Liver (tissue), 3 donors: ENCODE measurements around the gene RNU5D-1.

Experiments used
- RAD21 ChIP-seq, 2 donors: IDR thresholded peaks; 2 replicates each; pipeline ENCODE4 v1.6.1; 2016; ENCODE audit warnings: antibody characterized with exemption in 2 of 2, mild to moderate bottlenecking in 2 of 2
- SP1 ChIP-seq: IDR thresholded peaks from 2 replicates; pipeline ENCODE4 v1.6.1; 2018; ENCODE audit warnings: antibody characterized with exemption, mild to moderate bottlenecking
- TAF1 ChIP-seq: conservative IDR thresholded peaks from 2 replicates; pipeline ENCODE4 v1.6.1; 2016; ENCODE audit warnings: antibody characterized with exemption, mild to moderate bottlenecking
- YY1 ChIP-seq: IDR thresholded peaks from 2 replicates; pipeline ENCODE4 v1.6.1; 2016; ENCODE audit warnings: antibody characterized with exemption, mild to moderate bottlenecking
- TF ChIP-seq, protein P1 (sequence below): fragments of 150-350 bp; IDR thresholded peaks from 2 replicates; pipeline ENCODE4 v1.5.1; 2017; ENCODE audit warnings: improper control_type of control experiment, low read depth, low read length; ENCODE audit not compliant: missing input control
- TF ChIP-seq, protein P2 (sequence below): IDR thresholded peaks from 2 replicates; pipeline ENCODE4 v1.6.1; 2016; ENCODE audit warnings: antibody characterized with exemption
- TF ChIP-seq, protein P3 (sequence below): IDR thresholded peaks from 2 replicates; pipeline ENCODE4 v1.6.1; 2016; ENCODE audit warnings: antibody characterized with exemption, mild to moderate bottlenecking
- TF ChIP-seq, protein P4 (sequence below): IDR thresholded peaks from 2 replicates; pipeline ENCODE4 v1.6.1; 2016; ENCODE audit warnings: antibody characterized with exemption
- TF ChIP-seq, protein P5 (sequence below): IDR thresholded peaks from 2 replicates; pipeline ENCODE4 v1.6.1; 2016; ENCODE audit warnings: antibody characterized with exemption
- donor health status: healthy.
- donor health status: healthy.

DNA sequence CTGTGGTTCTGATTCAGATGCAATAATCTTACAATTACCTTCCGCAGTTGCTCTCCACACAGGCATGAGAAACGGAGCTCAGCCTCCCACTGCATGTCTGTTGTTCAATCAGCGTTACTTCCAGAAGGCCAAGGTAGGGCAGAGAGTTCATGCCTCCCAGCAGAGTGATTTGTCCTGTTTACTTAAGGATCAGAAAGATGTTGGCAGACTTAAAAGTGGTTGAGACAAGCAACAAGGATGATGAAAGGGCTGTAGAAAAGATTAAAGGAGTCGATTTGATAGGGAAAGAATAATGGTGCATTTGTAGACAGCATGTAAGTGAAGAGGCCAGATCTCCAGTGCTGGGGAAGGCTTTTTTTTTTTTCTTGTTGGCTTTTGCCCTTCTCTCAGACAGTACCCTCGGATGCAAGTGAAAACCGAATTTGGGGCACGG, 29.8 kb downstream of the RNU5D-1 start:
- TF ChIP-seq, protein P1, sequence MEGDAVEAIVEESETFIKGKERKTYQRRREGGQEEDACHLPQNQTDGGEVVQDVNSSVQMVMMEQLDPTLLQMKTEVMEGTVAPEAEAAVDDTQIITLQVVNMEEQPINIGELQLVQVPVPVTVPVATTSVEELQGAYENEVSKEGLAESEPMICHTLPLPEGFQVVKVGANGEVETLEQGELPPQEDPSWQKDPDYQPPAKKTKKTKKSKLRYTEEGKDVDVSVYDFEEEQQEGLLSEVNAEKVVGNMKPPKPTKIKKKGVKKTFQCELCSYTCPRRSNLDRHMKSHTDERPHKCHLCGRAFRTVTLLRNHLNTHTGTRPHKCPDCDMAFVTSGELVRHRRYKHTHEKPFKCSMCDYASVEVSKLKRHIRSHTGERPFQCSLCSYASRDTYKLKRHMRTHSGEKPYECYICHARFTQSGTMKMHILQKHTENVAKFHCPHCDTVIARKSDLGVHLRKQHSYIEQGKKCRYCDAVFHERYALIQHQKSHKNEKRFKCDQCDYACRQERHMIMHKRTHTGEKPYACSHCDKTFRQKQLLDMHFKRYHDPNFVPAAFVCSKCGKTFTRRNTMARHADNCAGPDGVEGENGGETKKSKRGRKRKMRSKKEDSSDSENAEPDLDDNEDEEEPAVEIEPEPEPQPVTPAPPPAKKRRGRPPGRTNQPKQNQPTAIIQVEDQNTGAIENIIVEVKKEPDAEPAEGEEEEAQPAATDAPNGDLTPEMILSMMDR = no peak
- TF ChIP-seq, protein P2, sequence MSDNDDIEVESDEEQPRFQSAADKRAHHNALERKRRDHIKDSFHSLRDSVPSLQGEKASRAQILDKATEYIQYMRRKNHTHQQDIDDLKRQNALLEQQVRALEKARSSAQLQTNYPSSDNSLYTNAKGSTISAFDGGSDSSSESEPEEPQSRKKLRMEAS = no peak
- TF ChIP-seq, protein P3, sequence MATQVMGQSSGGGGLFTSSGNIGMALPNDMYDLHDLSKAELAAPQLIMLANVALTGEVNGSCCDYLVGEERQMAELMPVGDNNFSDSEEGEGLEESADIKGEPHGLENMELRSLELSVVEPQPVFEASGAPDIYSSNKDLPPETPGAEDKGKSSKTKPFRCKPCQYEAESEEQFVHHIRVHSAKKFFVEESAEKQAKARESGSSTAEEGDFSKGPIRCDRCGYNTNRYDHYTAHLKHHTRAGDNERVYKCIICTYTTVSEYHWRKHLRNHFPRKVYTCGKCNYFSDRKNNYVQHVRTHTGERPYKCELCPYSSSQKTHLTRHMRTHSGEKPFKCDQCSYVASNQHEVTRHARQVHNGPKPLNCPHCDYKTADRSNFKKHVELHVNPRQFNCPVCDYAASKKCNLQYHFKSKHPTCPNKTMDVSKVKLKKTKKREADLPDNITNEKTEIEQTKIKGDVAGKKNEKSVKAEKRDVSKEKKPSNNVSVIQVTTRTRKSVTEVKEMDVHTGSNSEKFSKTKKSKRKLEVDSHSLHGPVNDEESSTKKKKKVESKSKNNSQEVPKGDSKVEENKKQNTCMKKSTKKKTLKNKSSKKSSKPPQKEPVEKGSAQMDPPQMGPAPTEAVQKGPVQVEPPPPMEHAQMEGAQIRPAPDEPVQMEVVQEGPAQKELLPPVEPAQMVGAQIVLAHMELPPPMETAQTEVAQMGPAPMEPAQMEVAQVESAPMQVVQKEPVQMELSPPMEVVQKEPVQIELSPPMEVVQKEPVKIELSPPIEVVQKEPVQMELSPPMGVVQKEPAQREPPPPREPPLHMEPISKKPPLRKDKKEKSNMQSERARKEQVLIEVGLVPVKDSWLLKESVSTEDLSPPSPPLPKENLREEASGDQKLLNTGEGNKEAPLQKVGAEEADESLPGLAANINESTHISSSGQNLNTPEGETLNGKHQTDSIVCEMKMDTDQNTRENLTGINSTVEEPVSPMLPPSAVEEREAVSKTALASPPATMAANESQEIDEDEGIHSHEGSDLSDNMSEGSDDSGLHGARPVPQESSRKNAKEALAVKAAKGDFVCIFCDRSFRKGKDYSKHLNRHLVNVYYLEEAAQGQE = no peak
- TF ChIP-seq SP1 (no peak), TAF1 (no peak), YY1 (no peak), RAD21 (IDR thresholded peaks at IDR 0.05) (no peak)
- TF ChIP-seq, protein P4, sequence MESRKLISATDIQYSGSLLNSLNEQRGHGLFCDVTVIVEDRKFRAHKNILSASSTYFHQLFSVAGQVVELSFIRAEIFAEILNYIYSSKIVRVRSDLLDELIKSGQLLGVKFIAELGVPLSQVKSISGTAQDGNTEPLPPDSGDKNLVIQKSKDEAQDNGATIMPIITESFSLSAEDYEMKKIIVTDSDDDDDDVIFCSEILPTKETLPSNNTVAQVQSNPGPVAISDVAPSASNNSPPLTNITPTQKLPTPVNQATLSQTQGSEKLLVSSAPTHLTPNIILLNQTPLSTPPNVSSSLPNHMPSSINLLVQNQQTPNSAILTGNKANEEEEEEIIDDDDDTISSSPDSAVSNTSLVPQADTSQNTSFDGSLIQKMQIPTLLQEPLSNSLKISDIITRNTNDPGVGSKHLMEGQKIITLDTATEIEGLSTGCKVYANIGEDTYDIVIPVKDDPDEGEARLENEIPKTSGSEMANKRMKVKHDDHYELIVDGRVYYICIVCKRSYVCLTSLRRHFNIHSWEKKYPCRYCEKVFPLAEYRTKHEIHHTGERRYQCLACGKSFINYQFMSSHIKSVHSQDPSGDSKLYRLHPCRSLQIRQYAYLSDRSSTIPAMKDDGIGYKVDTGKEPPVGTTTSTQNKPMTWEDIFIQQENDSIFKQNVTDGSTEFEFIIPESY = no peak
- TF ChIP-seq, protein P5, sequence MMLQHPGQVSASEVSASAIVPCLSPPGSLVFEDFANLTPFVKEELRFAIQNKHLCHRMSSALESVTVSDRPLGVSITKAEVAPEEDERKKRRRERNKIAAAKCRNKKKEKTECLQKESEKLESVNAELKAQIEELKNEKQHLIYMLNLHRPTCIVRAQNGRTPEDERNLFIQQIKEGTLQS = no peak
